ENCODE data around the gene TFDP1.

The TFDP1 gene

GRCh38 chr13:113632706-113633484, 48.3 kb downstream of the TFDP1 start:
- no peak for TF ChIP-seq EGR1 (IDR thresholded peaks at IDR 0.05)
- no peak for TF ChIP-seq RAD21 (IDR thresholded peaks at IDR 0.05; ENCODE audit: low read depth)
- TF ChIP-seq CREB1 (IDR thresholded peaks at IDR 0.05; ENCODE audit: low read depth): no peak
- TF ChIP-seq REST (IDR thresholded peaks at IDR 0.05; ENCODE audit: low read depth): no peak
- no peak for TF ChIP-seq TCF12 (IDR thresholded peaks at IDR 0.05; ENCODE audit: low read depth)
- no peak for TF ChIP-seq TAF1 (IDR thresholded peaks at IDR 0.05; ENCODE audit: low read depth)
- no peak for TF ChIP-seq USF1 (IDR thresholded peaks at IDR 0.05)
- no peak for TF ChIP-seq FOXM1 (IDR thresholded peaks at IDR 0.05; ENCODE audit: borderline replicate concordance, low read depth)
- TF ChIP-seq CEBPB (IDR thresholded peaks at IDR 0.05): no peak
- no peak for TF ChIP-seq NFIC (IDR thresholded peaks at IDR 0.05)
- TF ChIP-seq MAX (IDR thresholded peaks at IDR 0.05): no peak
- TF ChIP-seq EP300 (IDR thresholded peaks at IDR 0.05; ENCODE audit: borderline replicate concordance): no peak
- no peak for TF ChIP-seq YY1 (IDR thresholded peaks at IDR 0.05; ENCODE audit: low read depth)
- TF ChIP-seq ZBTB7A (IDR thresholded peaks at IDR 0.05; ENCODE audit: low read depth): no peak
- no peak for TF ChIP-seq TEAD4 (IDR thresholded peaks at IDR 0.05)

GRCh38 chr13:113633485-113633873, 48.9 kb downstream of the TFDP1 start:
- no peak for TF ChIP-seq TEAD4 (IDR thresholded peaks at IDR 0.05)

- TF ChIP-seq FOXM1 (IDR thresholded peaks at IDR 0.05; ENCODE audit: borderline replicate concordance, low read depth) (no peak), NFIC (IDR thresholded peaks at IDR 0.05) (no peak), ZBTB7A (IDR thresholded peaks at IDR 0.05; ENCODE audit: low read depth) (no peak), EP300 (IDR thresholded peaks at IDR 0.05; ENCODE audit: borderline replicate concordance) (no peak), YY1 (IDR thresholded peaks at IDR 0.05; ENCODE audit: low read depth) (no peak), TAF1 (IDR thresholded peaks at IDR 0.05; ENCODE audit: low read depth) (no peak), EGR1 (IDR thresholded peaks at IDR 0.05) (no peak), REST (IDR thresholded peaks at IDR 0.05; ENCODE audit: low read depth) (no peak), TCF12 (IDR thresholded peaks at IDR 0.05; ENCODE audit: low read depth) (no peak), CREB1 (IDR thresholded peaks at IDR 0.05; ENCODE audit: low read depth) (no peak), MAX (IDR thresholded peaks at IDR 0.05) (no peak), CEBPB (IDR thresholded peaks at IDR 0.05) (no peak), USF1 (IDR thresholded peaks at IDR 0.05) (no peak), TEAD4 (IDR thresholded peaks at IDR 0.05) (no peak), RAD21 (IDR thresholded peaks at IDR 0.05; ENCODE audit: low read depth) (no peak)
Observed at GRCh38 chr13:113634279-113635047, 49.9 kb downstream of the TFDP1 start.

- no peak for TF ChIP-seq FOXM1 (IDR thresholded peaks at IDR 0.05; ENCODE audit: borderline replicate concordance, low read depth)
- TF ChIP-seq NFIC (IDR thresholded peaks at IDR 0.05): no peak
- TF ChIP-seq USF1 (IDR thresholded peaks at IDR 0.05): no peak
- TF ChIP-seq TCF12 (IDR thresholded peaks at IDR 0.05; ENCODE audit: low read depth): no peak
- TF ChIP-seq YY1 (IDR thresholded peaks at IDR 0.05; ENCODE audit: low read depth): no peak
- TF ChIP-seq EP300 (IDR thresholded peaks at IDR 0.05; ENCODE audit: borderline replicate concordance): no peak
- no peak for TF ChIP-seq MAX (IDR thresholded peaks at IDR 0.05)
- TF ChIP-seq EGR1 (IDR thresholded peaks at IDR 0.05): no peak
- no peak for TF ChIP-seq CEBPB (IDR thresholded peaks at IDR 0.05)
Observed at GRCh38 chr13:113635048-113635420, 50.5 kb downstream of the TFDP1 start.

- TF ChIP-seq YY1 (IDR thresholded peaks at IDR 0.05; ENCODE audit: low read depth) (no peak), CEBPB (IDR thresholded peaks at IDR 0.05) (no peak), TCF12 (IDR thresholded peaks at IDR 0.05; ENCODE audit: low read depth) (no peak), FOXM1 (IDR thresholded peaks at IDR 0.05; ENCODE audit: borderline replicate concordance, low read depth) (no peak)
Observed at GRCh38 chr13:113635709-113636108, 51.2 kb downstream of the TFDP1 start.
